Activated CD4-positive, alpha-beta T cell treated with anti-CD3 and anti-CD28 coated beads, Interleukin-2, amount 10 ng/mL, durations not matched to agents 7 days and 5 days (primary cell): Measurements from ENCODE around the gene SMYD1. TPM values are rescaled to one million over a fixed set of nuclear protein-coding genes. Genes with fewer than 3 reads are reported as not detected.
"Not testable (repeated sequence)": the region's sequence is repeated elsewhere in the genome, so short reads cannot be mapped to it uniquely, and the experiment has no call there.

Experiments
- CTCF ChIA-PET: fragments of 350-600 bp; sonication (Branson Sonifier 250); formaldehyde crosslinking; loops from one replicate; lab custom pipeline; 2021; ENCODE audit warnings: antibody characterized with exemption; lab: Charles Lee
- POLR2A ChIA-PET: fragments of 350-600 bp; sonication (Branson Sonifier 250); formaldehyde crosslinking; loops from one replicate; lab custom pipeline; 2021; ENCODE audit warnings: antibody characterized with exemption; lab: Charles Lee
- DNase-seq: peaks from one replicate; pipeline ENCODE4 v3.0.0-alpha.2; 2020
- H3K27ac Mint-ChIP-seq: one replicate; pipeline ENCODE4 v1.8.0; 2021; ENCODE audit warnings: mild to moderate bottlenecking, moderate library complexity, mixed read lengths
- H3K27me3 Mint-ChIP-seq: one replicate; pipeline ENCODE4 v1.8.0; 2021; ENCODE audit warnings: mixed read lengths
- H3K36me3 Mint-ChIP-seq: one replicate; pipeline ENCODE4 v1.8.0; 2021; ENCODE audit warnings: low read depth, mixed read lengths
- H3K4me1 Mint-ChIP-seq: one replicate; pipeline ENCODE4 v1.8.0; 2021; ENCODE audit warnings: mixed read lengths
- H3K4me3 Mint-ChIP-seq: one replicate; pipeline ENCODE4 v1.8.0; 2021; ENCODE audit warnings: mild to moderate bottlenecking, moderate library complexity, mixed read lengths
- H3K9me3 Mint-ChIP-seq: one replicate; pipeline ENCODE4 v1.8.0; 2021; ENCODE audit warnings: mixed read lengths
- total RNA-seq, 2 experiments: library from RNA; stranded (reverse); gene quantifications; one replicate each; pipeline ENCODE4 v1.2.3, GENCODE V29; 2021

The SMYD1 gene
- not detected for total RNA-seq

DNA sequence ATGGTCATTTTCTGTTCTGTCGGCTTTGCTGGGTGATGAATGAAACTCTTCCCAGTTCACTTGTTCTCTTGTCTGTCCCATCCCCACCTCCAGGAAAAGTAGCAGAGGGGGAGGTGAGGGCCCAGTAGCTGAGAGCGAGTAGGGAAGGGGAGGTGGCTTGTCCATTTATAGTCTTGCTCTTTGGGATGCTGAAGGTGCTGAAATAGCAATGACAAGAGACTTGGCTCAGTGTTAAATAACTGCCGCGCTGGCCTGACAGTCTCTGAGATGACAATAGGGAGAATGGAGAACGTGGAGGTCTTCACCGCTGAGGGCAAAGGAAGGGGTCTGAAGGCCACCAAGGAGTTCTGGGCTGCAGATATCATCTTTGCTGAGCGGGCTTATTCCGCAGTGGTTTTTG is at the start of gene SMYD1:
Gene SMYD1 (plus strand): TSS at position 228 of the 400 bp plus-strand sequence. CDS start 40 bp downstream, at position 268.
- no peaks in the 10 kb centered on the region for H3K27me3 Mint-ChIP-seq
- peak within 1 kb of the TSS; percentile 36 for H3K27ac Mint-ChIP-seq
- H3K4me1 Mint-ChIP-seq: no peaks in the 10 kb centered on the region
- ChIA-PET CTCF (interaction anchor here (0.6 to 1.3 kb wide), 2 partner anchors 58 to 124 kb away, joined by 3 to 4 read pairs; no protein-coding TSS in a partner anchor), POLR2A (no interaction called here)
- H3K9me3 Mint-ChIP-seq: no peaks in the 10 kb centered on the region
- no peaks in the 10 kb centered on the region for H3K36me3 Mint-ChIP-seq
- no peak for DNase-seq
- no peak within 1 kb of the TSS for H3K4me3 Mint-ChIP-seq

DNA sequence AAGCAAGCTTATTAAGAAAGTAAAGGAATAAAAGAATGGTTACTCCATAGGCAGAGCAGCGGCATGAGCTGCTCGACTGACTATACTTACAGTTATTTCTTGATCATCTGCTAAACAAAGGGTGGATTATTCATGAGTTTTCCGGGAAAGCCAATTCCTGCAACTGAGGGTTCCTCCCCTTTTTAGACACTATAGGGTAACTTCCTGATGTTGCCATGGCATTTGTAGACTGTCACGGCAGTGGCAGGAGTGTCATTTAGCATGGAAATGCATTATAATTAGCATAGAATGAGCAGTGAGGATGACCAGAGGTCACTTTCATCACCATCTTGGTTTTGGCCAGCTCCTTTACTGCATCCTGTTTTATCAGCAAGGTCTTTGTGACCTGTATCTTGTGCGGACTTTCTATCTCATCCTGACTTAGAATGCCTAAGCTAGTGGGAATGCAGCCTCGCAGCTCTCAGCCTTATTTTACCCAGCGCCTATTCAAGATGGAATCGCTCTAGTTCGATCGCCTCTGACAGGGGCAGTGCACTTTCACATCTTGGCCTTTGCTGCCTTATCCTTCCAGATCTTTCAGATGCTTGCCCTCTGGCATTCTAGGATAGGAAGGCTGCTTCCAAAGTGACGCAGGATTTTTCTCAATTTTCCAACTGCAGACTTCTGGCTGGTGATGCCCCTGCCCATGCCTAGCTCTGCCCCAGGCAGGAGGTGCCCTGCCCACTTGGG is 49.4 kb upstream of the SMYD1 start:
- H3K9me3 Mint-ChIP-seq, H3K27me3 Mint-ChIP-seq, H3K36me3 Mint-ChIP-seq, DNase-seq, H3K27ac Mint-ChIP-seq, POLR2A ChIA-PET: not testable (repeated sequence)
- Mint-ChIP-seq H3K4me1 (peaks cover 22% of the 10 kb centered on the region), H3K4me3 (peak overlapping the region; percentile 96)
- CTCF ChIA-PET: interaction anchor here (1.6 kb wide), 1 partner anchor 37 kb away, joined by 3 read pairs; no protein-coding TSS in a partner anchor

DNA sequence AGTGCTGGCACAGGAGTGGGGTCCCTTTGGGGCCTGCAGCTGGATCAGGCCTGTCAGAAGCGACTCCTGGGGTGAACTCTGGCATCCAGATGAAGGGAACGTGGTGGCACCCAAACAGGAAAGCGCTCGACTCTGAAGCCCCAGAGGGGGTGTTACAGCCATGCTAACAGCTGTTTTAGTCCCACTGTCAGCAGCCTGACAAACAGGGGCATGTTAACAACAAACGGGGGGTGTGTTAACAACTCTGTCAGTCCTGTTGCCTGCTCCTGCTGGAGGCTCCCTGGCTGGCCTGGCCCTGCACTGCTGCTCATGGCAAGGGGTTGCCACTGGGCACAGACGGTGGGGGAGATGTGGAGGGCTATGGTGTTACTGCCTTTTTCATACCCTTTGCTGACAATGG is 48.7 kb upstream of the SMYD1 start:
- H3K4me1 Mint-ChIP-seq: peaks cover 22% of the 10 kb centered on the region
- CTCF ChIA-PET: no interaction called here
- H3K36me3 Mint-ChIP-seq: peaks cover 5% of the 10 kb centered on the region
- H3K9me3 Mint-ChIP-seq: peaks cover 2% of the 10 kb centered on the region
- DNase-seq: no peak
- POLR2A ChIA-PET: no interaction called here
- no peak overlapping the region for H3K27ac Mint-ChIP-seq
- H3K4me3 Mint-ChIP-seq: no peak overlapping the region
- no peaks in the 10 kb centered on the region for H3K27me3 Mint-ChIP-seq

DNA sequence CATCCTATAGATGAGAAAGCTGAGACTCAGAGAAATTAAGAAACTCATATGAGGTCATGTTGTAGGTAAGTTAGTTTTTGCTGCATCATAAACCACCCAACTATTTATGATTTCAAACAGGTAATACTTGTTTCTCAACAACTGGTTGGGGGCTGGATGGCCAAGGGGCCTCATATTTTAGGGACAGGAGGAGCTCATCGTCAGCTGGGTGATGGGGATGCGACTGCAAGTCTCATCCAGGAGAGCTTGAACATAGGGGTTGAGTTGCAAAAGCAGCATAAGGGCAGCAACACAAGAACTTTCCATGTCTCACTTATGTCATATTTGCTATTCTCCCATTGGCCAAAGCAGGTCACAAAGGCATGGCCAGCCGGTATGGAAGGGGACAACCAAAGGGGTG is 47.6 kb upstream of the SMYD1 start:
- H3K9me3 Mint-ChIP-seq: peaks cover 2% of the 10 kb centered on the region
- no peak for DNase-seq
- ChIA-PET POLR2A (no interaction called here), CTCF (no interaction called here)
- H3K4me3 Mint-ChIP-seq: no peak overlapping the region
- peaks cover 22% of the 10 kb centered on the region for H3K4me1 Mint-ChIP-seq
- peaks cover 5% of the 10 kb centered on the region for H3K36me3 Mint-ChIP-seq
- H3K27ac Mint-ChIP-seq: no peak overlapping the region
- H3K27me3 Mint-ChIP-seq: no peaks in the 10 kb centered on the region

DNA sequence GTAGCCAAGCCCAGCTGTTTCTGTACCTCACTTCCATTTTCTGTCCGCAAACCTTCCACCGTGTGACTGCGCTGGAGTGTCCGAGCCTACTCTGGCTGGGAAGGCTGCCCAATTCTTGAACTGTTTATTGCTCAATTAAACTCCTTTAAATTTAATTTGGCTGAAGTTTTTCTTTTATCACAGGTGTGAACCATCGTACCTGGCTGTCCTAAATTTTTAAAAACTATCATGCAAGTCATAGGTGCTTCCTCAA is 45.0 kb upstream of the SMYD1 start:
- no peak for DNase-seq
- ChIA-PET CTCF (no interaction called here), POLR2A (no interaction called here)
- Mint-ChIP-seq H3K4me3 (no peak overlapping the region), H3K27ac (no peak overlapping the region), H3K9me3 (peaks cover 2% of the 10 kb centered on the region), H3K36me3 (peaks cover 17% of the 10 kb centered on the region), H3K27me3 (no peaks in the 10 kb centered on the region), H3K4me1 (peaks cover 6% of the 10 kb centered on the region)

DNA sequence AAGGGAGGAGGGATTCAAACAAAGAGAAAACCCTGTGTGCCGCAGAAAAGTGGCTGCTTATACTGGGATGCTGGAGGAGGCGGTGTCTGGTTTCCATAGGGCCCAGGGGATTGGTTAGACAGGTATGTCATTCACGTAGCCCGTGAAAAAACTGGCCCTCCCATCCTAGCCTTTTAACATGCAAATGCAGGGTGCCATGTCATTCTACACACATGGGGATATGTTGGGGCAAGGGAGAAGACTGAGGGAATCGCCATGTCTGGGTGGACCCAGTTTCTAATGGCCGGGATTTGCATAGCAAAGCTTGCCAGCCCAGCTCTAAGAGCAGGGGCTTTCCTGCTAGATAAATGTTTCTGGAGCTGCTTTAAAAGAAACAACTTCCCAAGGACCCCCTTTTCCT is 43.1 kb upstream of the SMYD1 start:
- H3K27ac Mint-ChIP-seq: no peak overlapping the region
- no peaks in the 10 kb centered on the region for H3K9me3 Mint-ChIP-seq
- ChIA-PET CTCF (no interaction called here), POLR2A (no interaction called here)
- H3K4me3 Mint-ChIP-seq: no peak overlapping the region
- H3K36me3 Mint-ChIP-seq: peaks cover 29% of the 10 kb centered on the region
- peaks cover 11% of the 10 kb centered on the region for H3K4me1 Mint-ChIP-seq
- no peaks in the 10 kb centered on the region for H3K27me3 Mint-ChIP-seq
- DNase-seq: no peak

DNA sequence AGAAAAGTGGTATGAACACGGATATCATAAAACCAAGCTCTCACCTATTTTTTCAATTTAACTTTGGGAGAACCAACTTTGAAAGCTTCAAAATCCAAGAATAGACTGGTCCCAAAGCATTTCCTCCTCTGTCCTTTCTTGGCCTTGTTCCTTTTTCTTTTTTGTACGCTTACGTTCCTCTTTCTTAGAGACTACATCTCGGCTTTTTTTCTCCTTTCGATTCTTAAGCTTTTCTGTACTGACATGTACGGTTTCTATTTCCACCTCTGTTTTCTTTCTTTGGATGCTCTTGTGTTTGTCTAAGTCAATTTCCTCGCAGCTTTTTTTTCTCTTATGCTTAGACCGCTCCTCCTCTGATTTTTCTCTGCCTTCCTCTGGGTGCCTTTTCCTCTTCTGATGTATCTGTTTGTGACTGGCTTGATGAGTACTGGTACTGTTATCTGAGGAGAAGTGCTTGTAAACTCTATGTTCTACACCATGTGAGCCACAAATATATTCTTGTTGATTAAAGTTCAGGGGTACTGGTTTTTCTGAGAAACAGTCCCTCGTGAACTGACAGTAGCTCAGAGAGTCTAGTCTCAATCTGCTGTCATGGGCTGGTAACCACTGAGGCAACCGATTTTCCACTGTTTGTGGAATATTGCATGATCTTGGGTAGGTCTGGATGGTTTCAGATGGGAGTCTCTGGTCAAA is 39.8 kb upstream of the SMYD1 start:
- CTCF ChIA-PET: interaction anchor here (0.6 to 1.1 kb wide), 3 partner anchors 12 to 27 kb away, joined by 3 to 4 read pairs (median 4); no protein-coding TSS in a partner anchor
- Mint-ChIP-seq H3K4me3 (peak overlapping the region; percentile 41), H3K27ac (peak overlapping the region; percentile 74), H3K36me3 (peaks cover 38% of the 10 kb centered on the region), H3K27me3 (no peaks in the 10 kb centered on the region), H3K4me1 (peaks cover 11% of the 10 kb centered on the region), H3K9me3 (no peaks in the 10 kb centered on the region)
- no peak for DNase-seq
- POLR2A ChIA-PET: interaction anchor here (0.6 kb wide), 1 partner anchor 12 kb away, joined by 3 read pairs; no protein-coding TSS in a partner anchor

DNA sequence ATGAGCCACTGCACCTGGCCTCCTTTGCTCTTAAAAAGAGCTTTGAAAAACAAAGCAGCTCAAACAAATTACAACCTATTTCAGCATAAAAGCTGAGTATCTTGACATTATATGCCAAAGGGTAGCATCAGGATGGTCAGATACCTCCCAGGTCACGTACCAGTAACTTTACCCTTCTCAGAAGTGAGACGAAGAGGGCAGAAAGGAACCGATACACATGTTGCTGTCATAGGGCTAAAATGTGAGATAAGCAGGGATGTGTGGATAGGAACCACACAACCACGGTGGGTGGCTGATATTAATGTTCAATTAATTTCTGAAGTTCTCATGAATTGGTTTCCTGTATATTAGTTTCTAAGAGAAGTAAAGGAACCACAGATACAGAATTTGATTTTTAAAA is 38.7 kb upstream of the SMYD1 start:
- ChIA-PET POLR2A (no interaction called here), CTCF (interaction anchor here (0.9 kb wide), 1 partner anchor 26 kb away, joined by 4 read pairs; no protein-coding TSS in a partner anchor)
- Mint-ChIP-seq H3K4me1 (peaks cover 11% of the 10 kb centered on the region), H3K9me3 (no peaks in the 10 kb centered on the region), H3K27me3 (no peaks in the 10 kb centered on the region), H3K27ac (no peak overlapping the region), H3K36me3 (peaks cover 47% of the 10 kb centered on the region), H3K4me3 (no peak overlapping the region)
- DNase-seq: no peak

DNA sequence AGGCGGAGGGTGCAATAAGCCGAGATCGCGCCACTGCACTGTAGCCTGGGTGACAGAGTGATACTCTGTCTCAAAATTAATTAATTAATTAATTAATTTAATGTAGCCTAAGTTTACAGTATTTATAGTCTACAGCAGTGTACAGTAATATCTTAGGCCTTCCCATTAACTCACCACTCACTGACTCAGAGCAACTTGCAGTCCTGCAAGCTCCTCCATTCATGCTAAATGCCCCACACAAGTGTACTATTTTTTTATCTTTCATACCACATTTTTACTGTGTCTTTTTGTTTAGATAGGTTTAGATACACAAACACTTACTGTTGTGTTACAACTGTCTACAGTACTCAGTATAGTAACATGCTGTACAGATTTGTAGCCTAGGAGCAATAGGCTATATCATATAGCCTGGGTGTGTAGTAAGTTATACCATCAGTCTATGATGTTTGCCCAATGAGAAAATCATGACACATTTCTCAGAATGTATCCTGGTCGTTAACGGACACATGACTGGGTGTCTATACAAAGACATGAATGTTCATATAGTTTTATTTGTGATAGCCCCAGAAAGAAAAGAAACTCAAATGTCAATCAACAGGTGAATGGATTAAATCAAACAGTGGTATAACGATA is 35.4 kb upstream of the SMYD1 start:
- no peak for DNase-seq
- no peaks in the 10 kb centered on the region for H3K27me3 Mint-ChIP-seq

DNA sequence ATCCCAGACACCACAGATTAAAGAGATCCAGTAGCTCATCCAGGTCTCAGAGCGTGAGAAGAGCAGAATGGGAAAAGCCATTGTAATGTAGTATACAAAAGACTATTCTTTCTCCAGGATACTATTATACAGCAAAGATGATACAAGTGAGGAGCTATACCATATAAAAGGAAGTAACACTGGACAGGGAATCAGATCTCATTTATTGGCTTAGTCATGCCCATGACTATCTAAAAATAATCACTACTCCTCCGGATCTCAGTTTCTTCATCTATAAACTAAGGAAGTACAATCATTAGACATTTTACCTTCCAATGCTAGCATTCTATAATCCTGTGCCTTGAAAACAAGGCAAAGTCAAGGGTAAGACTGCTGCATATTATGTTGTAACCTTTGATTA is 31.4 kb upstream of the SMYD1 start:
- Mint-ChIP-seq H3K36me3 (peaks cover 62% of the 10 kb centered on the region), H3K27me3 (no peaks in the 10 kb centered on the region), H3K9me3 (peaks cover 7% of the 10 kb centered on the region), H3K4me1 (peaks cover 5% of the 10 kb centered on the region), H3K4me3 (no peak overlapping the region), H3K27ac (no peak overlapping the region)
- ChIA-PET POLR2A (no interaction called here), CTCF (no interaction called here)
- DNase-seq: no peak

More for the DNA sequence above, 35.4 kb upstream of the SMYD1 start:
- no peak overlapping the region for H3K27ac Mint-ChIP-seq
- POLR2A ChIA-PET: no interaction called here
- H3K4me1 Mint-ChIP-seq: peaks cover 10% of the 10 kb centered on the region
- no peak overlapping the region for H3K4me3 Mint-ChIP-seq
- peaks cover 4% of the 10 kb centered on the region for H3K9me3 Mint-ChIP-seq
- peaks cover 61% of the 10 kb centered on the region for H3K36me3 Mint-ChIP-seq
- CTCF ChIA-PET: no interaction called here

DNA sequence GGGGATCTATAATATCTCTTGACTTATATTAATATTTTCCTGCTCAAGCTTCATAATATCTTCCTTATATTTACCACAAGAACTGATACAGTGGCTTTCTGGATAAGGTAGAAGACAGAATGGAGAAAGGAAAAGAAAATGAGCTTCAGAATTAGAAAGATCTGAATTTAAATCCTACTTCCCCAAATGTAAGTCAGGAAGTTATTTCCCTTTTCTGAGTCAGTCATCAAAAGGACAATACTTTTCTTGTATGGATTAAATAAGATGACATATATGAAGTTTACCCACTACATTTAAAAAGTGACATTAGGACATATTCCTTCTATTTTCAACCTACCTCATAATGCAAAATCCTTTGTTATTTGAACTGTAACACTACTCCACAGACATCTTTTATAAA is 31.0 kb upstream of the SMYD1 start:
- Mint-ChIP-seq H3K27ac (no peak overlapping the region), H3K4me1 (peaks cover 5% of the 10 kb centered on the region), H3K9me3 (peaks cover 7% of the 10 kb centered on the region), H3K36me3 (peaks cover 62% of the 10 kb centered on the region), H3K4me3 (no peak overlapping the region), H3K27me3 (no peaks in the 10 kb centered on the region)
- POLR2A ChIA-PET: interaction anchor here (0.6 kb wide), 1 partner anchor 20 kb away, joined by 3 read pairs; no protein-coding TSS in a partner anchor
- CTCF ChIA-PET: interaction anchor here (0.6 kb wide), 1 partner anchor 454 kb away, joined by 3 read pairs; no protein-coding TSS in a partner anchor
- no peak for DNase-seq

DNA sequence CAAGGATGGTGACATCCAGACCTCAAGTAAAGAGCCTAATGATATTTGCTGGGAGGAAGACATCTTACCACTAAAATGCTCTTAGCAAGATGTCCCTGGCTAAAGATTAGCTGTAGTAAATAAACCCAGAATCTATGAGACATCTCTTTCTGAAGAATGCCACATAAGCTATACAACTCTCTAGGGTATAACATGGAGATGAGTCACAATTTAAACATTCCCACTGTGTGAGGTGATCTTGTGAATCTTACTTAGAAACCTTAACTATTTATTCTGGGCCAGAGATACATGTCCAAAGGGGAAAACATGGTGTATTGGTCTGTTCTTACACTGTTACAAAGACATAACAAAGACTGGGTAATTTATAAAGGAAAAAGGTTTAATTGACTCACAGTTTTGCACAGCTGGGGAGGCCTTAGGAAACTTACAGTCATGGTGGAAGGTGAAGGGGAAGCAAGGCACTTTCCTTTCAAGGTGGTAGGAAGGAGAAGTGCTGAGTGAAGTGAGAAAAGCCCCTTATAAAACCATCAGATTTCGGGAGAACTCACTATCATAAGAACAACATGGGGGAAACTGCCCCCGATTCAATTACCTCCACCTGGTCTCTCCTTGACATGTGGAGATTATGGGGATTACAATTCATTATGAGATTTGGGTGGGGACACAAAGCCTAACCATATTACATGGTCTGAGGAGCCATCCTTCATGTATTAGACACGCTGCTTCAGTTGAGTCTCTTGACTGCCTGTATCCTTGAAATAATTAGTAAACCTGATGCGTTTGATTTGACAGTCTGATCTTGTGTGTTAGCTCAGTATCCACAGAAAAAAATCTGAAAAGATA is 29.1 kb upstream of the SMYD1 start:
- Mint-ChIP-seq H3K27me3 (no peaks in the 10 kb centered on the region), H3K4me3 (no peak overlapping the region), H3K27ac (no peak overlapping the region), H3K36me3 (peaks cover 59% of the 10 kb centered on the region), H3K9me3 (peaks cover 7% of the 10 kb centered on the region), H3K4me1 (peaks cover 8% of the 10 kb centered on the region)
- DNase-seq: no peak
- CTCF ChIA-PET: interaction anchor here (1.8 kb wide), 1 partner anchor 22 kb away, joined by 7 read pairs; no protein-coding TSS in a partner anchor
- POLR2A ChIA-PET: no interaction called here
